ENCODE results near the gene SEC14L2.
A peak's percentile ranks its signal among the peaks of the same experiment; 100 is the strongest.
"Not testable (repeated sequence)": the region's sequence is repeated elsewhere in the genome, so short reads cannot be mapped to it uniquely, and the experiment has no call there.

SEC14L2 gene

DNA sequence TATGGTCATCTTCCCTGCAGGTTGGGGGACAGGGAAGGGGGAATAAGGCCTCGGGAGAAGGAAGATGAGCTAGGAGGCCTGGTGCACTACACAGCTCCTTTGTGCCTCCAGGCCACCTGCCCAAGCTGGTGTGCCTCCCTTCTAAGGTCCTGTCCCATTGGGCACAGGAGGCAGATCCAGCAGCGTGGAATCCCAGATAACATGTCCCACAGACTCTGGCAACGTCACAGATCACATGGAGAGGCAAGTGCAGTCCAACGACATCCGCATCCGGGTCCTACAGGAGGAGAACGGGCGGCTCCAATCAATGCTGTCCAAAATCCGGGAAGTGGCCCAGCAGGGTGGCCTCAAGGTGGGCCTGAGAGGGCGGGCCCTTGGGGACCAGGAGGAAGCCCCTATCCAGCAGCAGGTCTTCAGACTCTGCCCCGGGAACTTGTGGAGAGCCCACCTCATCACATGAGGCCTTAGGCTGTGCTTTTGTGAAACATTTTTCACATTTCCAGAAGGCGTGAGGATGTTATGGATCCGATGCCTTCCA is 21.4 kb upstream of the SEC14L2 start:
- no peak for DNase-seq (ENCODE audit: low read depth)

DNA sequence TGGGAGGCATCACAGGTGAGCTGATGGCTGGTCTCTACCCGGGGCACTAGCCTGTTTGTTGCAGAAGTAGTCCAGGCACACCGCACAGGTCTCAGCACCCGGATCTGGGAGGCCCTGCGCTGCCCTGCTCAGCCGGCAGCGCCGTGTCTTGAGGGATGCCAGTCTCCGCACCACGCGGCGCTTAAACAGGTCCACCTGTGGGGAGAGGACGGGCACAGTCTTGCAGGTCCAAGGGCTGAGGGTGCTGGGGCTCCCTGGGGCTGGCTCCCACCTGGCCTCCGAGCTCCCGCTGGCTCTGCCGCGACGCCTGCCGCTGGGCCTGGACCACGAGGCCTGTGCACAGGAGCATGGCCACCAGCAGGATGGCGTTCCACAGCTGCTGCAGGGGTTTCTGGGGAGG is 16.8 kb upstream of the SEC14L2 start:
- no peak for DNase-seq (ENCODE audit: low read depth)

DNA sequence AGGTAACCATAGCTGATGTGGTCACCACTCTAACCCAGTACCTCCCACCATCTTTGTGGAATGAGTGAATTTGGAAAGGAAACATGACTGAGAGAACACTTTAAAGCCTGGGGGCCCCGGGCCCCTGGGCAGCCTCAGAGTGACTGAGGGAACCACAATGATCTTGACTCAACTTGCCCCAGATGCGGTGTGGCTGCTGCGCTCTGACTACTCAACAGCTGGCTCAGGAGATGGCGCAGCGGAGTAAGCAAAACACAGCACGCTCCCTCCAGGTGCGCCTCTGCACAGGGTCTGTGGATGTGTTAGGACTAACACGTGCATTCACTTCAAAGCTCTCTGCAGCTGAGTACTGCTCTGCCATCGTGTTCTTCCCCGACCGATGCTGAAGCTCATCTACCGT is 15.6 kb upstream of the SEC14L2 start:
- DNase-seq (ENCODE audit: low read depth): no peak

DNA sequence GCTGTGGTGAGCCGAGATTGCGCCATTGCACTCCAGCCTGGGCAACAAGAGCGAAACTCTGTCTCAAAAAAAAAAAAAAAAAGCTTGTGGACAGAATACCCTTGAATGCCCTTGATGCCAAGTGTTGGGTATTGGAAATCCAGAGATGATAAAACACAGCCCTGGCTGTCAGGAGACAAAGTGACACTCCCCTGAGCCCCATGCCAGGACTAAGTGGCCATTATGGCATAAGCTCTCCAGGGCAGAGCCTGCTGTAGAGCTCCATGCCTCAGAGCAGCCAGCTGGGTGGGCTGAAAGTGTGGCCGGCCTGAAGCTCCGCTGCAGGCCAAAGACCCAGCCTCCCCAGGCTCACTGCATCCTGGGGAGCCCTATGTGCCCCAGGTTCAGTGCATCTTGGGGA is 14.5 kb upstream of the SEC14L2 start:
- no peak for DNase-seq (ENCODE audit: low read depth)

DNA sequence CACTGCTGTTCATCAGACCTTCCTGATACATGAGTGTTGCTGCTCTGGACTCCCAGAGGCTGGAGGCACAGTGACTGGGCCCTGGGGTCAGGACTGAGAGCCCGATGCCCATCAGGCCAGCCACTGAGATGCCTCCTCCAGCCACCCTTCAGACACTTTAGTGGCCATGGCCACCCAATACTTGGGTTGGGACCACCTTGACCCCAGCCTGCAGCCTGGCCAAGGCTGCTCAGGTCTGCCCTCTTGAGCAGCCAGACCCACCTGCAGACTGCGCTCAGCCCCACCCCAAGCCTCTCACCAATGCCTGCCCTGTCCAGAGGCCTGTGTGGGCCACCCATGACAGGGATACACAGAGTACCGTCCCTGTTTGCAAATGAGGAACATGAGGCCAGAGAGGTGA is 13.8 kb upstream of the SEC14L2 start:
- DNase-seq (ENCODE audit: low read depth): no peak

DNA sequence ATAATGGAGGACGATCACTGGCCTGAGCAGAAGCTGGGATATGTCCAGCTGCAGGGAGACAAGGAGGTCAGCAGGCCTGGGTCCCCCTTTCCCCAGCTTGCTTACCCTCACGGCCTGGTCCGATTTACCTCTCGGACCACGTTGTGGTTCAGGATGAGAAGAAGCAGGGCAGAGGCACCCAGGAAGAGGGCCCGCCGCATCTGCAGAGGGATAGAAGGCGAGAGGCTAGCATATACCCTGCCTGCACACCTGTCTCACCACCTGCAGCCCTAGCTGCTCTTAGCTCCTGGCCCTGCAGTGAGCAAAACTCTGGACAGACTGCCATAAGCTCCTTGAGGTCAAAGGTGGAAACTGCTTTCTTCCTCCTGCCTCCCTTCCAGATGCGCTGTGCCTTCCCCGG is 10.9 kb upstream of the SEC14L2 start:
- no peak for DNase-seq (ENCODE audit: low read depth)

DNA sequence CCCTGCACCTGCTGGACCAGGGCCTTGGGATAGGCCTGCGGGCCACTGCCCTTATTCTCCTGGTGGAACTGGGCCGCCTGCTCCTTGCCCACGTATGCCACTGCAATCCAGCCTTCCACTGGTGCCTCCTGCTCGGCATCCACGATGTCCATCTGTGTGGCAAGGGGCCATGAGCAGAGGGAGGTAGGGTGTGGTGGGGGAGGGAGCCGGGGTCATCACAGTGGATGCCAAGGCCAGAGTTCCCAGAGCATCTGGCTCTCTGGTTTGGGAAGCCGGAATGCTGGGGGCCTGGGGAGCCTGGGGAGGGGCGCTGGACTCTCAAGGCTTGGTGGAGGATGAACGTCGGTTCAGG is 10.2 kb upstream of the SEC14L2 start:
- DNase-seq (ENCODE audit: low read depth): no peak

DNA sequence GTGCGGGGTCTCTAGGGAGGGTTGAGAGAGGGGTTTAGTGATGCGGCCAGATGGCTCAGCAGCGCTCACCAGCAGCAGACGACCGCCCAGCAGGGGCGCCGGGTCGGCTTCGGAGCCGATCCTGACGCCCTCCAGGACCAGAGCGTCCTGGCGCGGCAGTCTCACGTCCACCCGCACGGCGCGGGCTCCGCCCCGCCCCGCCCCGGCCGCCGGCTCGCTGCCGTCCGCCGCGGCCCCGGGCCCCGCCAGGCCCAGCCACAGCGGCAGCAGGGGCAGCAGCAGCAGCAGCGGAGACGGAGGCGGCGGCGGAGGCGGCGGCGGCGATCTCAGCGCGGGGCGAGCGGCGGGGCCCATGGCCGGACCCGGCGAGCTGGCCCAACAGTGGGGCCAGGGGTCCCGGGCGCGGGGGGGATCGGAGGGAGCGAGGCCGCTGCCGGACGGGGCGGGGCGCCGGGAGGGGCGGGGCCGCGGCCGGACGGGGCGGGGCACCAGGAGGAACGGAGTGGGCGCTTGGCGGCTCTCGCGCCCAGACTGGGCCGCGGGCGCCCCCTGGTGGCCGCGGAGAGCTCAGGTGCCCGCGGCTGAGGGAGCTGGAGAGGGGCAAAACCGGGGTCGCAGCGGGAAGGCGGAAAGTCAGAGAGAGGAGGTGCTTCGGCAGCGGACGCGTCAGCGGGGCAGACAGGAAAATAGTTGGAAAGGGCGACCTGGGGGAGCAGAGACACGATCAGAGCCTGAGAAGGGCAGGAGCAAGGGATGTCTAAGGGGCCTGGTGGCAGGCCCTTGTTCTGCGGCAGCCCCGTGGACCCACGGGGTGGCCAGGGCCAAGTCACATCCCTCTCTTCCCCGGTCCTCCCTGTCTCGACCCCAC is 9.6 kb upstream of the SEC14L2 start, which contains the start of gene RNF215:
Gene RNF215 (minus strand): TSS at position 452 of the 868 bp plus-strand sequence. CDS start 98 bp downstream, at position 354.
- DNase-seq (ENCODE audit: low read depth): peak; percentile 73

DNA sequence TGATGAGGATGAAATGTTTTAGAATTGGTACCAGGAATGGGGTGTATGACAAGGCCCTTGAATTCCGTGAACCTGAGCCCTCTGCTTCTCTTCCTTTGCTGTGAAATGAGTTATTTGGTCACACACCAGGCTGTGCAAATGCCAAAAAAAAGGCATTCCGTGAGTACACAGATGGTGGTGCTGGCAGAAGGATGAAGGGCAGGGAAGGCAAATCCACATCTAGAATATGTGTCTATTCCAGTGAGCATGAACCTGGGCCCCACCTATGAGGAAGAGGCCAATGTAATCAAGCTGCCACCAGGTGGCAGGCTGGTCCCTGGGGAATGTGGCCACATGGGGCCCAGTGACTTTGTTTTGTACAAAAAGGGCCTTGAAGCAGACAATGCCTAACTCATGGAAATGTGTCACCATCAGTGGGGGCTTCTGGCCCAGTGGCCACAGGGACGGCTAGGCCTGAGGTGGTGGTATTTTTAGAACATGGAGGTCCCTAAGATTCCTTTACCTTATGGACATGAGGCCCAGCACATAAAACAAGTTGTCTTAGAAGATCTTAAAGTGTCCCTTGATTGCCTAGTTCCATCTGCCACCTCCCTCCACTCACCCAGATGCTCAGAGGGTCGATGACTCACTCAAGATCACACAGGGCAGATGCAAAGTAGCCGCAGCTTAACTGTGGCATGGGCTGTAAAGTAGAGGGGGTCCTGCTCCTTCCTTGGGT is 5.7 kb upstream of the SEC14L2 start:
- DNase-seq (ENCODE audit: low read depth): peak; percentile 60

DNA sequence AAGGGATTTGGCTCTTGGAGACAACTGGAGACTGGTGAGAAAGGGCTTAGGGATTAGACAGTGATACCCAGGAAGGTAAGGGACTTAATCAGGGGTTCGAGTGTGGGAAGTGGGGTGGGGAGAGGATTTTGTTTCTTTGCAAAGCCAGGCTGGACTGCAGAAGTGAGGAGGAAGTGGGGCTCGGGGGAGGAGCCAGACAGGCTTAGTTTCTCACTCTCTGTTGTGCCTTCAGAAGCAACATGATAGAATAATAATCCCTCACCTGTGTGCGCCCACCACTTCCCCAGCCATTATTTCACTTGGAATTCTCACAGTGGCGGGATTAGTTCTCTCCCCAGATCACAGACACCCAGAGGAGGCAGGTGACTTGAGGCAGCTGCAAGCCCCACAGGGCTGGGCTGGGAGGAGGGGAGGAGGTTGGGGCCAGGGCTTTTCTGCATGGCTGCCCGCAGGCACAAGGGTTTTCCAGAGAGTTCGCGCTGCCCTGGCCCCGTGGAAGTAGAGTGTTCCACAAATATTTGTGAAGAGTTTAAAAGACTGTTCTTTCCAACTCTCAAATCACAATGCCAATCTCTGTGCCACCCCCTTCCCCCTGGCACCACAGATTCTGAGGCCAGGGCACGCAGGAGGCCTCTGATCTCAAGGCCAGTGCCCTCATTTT is 4.0 kb upstream of the SEC14L2 start:
- DNase-seq (ENCODE audit: low read depth): no peak

DNA sequence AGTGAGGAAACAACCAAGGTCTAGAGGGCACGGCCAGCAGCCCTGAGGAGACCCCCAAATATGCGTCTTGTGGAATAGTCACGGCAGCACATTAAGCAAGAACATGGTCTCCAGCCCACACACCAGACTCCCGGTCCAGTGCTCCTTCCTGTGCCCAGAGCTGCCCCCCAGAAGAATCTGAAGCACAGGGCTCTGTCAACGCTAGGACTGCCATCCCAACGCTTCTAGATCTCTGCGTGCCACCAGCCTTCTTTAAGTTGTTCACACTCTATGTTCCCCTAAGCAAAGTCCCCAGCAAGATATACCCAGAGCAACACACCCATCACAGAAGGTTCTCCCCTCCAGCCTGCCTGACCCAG is 3.5 kb upstream of the SEC14L2 start:
- no peak for DNase-seq (ENCODE audit: low read depth)

DNA sequence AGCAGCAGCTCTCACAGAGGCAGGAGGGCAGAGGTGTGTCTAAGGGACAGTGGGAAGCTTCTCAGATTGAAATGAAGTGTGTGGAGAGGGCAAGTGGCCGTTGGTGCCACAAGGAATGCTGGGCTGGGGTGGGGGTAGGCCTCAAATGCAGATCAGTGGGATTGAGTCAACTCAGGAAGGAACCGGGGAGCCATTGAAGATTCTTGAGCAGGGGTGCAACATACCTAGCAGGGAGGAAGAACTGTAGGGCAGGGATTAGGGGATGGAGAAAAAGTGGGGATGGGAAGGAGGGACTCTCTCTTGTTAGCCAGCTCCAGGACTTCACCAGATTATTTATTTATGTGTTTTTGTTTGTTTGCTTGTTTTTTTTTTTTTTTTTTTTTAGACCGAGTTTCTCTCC is 2.9 kb upstream of the SEC14L2 start:
- DNase-seq (ENCODE audit: low read depth): no peak

DNA sequence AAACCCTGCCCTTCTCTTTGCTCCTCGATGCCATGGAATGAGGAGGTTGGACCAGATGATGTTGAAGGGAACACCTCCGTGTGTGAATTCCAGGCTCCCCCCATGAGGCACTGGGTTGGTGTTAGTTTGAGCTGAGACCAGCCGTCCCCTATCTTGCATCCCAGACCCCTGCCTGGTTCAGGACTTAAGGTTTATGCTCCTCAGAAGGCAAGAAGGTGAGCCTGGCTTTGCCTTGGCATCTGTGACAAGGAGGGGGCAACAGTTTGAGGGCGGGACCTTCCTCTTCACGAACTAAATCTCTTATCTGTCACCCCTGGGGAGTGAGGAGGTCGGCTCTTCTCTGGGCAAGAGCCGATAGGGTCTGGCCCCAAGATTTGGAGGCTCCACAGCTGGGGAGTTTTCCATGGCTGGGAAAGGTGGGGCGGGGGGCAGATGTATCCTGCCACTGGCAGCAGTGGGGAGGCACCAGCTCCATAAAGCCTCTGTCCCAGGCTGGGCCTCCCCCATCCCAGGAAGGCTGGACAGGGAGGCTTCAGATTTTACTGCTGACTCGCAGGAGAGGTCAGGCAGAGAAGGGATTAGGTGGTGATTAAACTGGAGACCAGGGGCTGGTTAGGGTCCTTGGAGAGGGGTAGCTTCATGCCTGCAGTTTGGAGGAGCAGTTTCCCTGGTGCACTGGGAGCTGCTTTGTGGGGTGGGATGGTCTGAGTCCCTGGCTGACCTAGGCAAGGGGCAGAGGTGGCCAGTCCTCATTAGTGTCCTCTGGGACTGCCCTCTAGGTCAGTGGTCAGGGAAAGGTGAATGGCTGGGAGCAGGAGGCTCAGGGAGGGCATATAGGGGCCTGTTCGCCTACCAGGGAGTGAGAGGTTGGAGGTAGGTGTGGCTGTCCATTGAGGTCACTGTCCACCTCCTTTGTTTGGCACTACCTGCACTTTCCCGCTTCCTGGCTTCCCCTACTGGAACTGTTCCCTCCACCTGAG is 1.1 kb downstream of the SEC14L2 start:
- no peak for DNase-seq (ENCODE audit: low read depth)

DNA sequence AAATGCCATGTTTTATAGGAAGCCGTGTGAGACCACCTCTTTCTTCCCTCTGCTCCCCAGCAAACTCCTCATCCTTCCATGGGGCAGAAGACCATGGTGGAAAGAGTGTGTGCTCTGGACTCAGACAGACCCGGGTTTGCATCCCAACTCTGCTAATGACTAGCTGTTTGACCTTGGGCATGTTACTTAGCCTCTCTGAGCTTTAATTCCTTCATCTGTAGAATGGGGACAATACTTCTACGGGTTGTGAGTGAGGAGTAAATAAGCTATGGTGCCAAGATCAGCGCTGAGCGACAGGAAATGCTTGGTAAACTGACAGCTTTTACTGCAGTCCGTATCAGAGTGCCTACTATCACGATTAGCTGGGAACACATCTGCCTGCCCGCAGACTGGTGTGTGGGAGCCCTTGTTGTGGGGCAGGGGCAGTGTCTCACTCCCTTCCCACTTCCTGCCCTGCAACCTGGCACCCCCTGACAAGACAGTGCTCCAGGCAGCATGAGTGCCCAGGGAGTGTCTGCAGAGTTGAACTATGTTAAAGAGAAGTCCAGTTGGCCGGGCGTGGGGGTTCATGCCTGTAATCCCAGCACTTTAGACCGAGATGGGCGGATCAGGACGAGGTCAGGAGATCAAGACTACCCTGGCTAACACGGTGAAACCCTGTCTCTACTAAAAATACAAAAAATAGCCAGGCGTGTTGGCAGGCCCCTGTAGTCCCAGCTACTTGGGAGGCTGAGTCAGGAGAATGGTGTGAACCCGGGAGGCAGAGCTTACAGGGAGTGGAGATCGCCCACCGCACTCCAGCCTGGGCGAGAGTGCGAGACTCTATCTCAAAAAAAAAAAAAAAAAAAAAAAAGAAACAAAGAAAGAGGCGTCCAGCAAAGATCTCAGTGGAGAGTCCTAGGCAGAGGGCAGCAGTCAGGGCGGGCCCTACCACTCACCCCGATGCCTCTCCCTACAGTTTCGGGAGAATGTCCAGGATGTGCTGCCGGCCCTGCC is 2.2 kb downstream of the SEC14L2 start:
- no peak for DNase-seq (ENCODE audit: low read depth)

DNA sequence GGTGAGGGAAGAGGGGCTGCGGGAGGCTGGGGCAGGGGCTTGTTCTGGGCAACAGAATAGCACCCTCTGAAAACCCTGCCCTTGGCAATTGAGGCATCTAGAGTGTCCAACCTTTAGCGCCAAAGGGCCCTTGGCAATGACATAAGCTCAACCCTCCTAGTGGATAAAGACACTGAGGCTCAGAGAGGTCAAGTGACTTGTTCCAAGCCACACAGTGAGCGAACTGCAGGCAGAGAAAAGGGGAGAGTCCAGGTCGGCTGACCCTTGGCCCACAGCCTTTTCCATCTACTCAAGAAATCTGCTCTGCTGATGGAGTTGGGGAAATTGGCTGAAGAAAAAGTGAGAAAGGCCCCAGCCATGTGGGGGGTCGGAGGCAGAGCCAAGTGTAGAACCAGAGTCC is 2.9 kb downstream of the SEC14L2 start:
- DNase-seq (ENCODE audit: low read depth): no peak

DNA sequence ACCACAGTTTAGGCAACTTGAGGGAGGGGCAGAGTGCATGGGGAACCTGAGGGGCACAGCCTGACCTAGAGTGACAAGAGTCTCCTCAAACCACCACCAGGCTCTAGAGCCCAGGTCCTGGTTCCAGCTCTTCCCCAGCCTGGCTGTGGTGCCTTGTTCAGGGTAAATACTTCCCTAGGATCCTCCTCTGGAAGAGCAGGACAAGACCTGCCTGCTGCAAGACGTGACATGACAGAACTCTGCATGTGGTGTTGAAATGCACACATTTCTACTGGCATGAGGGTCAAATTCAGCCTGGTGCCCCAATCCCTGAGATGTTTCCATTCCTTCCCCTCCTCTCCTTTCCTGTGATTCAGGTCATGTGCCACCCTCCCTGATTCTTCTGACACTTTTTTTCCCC is 3.3 kb downstream of the SEC14L2 start:
- no peak for DNase-seq (ENCODE audit: low read depth)

DNA sequence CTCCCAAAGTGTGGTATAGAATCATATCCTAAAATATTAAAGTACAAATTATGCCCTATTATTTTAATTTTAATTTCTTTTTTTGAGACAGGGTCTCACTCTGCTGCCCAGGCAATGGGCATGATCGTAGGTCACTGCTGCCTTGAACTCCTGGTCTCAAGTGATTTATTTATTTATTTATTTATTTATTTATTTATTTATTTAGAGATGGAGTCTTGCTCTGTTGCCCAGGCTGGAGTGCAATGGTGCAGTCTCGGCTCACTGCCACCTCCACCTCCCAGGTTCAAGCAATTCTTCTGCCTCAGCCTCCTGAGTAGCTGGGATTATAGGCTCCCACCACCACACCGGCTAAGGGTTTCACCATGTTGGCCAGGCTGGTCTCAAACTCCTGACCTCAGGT is 4.2 kb downstream of the SEC14L2 start:
- DNase-seq (ENCODE audit: low read depth): not testable (repeated sequence)

DNA sequence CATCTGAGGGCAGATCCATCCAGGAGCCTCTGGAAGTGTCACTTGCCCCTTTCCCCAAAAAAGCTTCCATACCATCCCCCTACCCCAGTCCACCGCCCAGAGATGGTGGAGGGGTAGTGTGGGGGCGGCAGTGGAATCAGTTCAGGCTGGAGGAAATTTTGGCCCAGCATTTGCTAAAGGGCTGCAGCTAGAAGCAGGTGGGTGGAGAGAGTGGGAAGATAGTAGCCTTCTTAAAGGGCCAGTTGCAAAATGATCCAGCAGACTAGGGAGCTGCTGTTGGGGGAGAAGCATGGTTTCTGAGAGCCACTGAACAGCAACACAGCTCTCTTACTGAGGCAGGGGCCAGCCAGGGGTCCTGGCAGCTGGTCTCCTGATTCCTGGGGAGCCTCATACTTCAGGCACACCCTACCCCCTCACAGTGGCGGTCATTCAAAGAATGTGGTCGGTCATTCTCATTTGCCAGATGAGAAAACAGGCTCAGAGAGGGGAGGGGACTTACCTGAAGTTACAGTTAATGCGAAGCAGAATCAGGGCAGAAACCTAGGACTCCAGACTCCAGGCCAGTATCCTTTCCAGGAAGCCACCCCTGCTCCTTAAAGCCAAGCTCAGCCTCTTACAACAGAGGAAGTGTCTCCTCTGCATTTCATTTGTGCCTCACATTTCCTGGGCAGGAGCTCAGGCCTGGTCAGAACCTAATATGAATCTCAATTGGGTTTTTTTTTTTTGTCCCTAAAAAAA is 5.4 kb downstream of the SEC14L2 start:
- DNase-seq (ENCODE audit: low read depth): no peak

DNA sequence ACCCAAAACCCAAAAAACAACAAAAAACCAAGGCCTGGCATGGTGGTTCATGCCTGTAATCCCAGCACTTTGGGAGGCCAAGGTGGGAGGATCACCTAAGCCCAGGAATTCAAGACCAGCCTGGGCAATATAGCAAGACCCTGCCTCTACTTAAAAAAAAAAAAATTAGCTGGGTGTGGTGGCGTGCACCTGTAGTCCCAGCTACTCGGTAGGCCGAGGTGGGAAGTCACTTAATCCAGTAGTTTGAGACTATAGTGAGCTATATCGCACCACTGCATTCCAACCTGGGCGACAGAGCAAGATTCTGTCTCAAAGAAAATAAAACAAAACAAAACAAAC is 5.9 kb downstream of the SEC14L2 start:
- DNase-seq (ENCODE audit: low read depth): not testable (repeated sequence)

DNA sequence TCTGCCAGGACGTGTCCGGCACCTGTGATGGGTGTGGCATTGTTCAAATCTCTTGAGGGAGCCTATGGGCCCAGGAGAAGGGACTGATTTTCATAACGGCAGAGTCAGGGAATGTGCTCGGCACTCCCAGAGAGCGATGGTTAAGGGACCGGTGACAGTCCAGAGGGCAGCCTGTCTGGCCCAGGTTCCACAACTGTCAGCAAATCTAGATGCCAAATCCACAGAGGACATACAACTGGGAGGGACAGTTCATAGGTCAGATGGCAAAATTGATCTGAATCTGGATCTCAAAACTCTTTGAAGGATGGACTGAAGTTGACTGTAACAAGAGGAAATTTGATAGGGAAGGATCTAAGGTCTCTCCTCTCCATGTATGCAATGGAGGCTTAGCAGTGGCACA is 7.5 kb downstream of the SEC14L2 start:
- no peak for DNase-seq (ENCODE audit: low read depth)

Data from stimulated activated CD8-positive, alpha-beta memory T cell treated with anti-CD3 and anti-CD28 coated beads, Interleukin-12 subunit alpha, Interleukin-12 subunit beta, amount 100 ng/mL, for 4 hours (primary cell).